CD4-positive, alpha-beta T cell treated with Interleukin-6 for 4 hours (primary cell): ENCODE data around the gene CELF5.

Source experiments
- DNase-seq: peaks from one replicate; pipeline ENCODE4 v3.0.0-alpha.2; 2020; ENCODE audit warnings: mixed read lengths

Gene CELF5

GRCh38 chr19:3248728-3249326 lies 24.4 kb downstream of the CELF5 start:
- no peak for DNase-seq

- DNase-seq, result no peak
Observed at GRCh38 chr19:3249408-3249807, 24.9 kb downstream of the CELF5 start.

GRCh38 chr19:3250675-3251074 lies 26.2 kb downstream of the CELF5 start:
- DNase-seq, result peak; percentile 47

- DNase-seq, result no peak
Observed at GRCh38 chr19:3251229-3251628, 26.8 kb downstream of the CELF5 start.

GRCh38 chr19:3252650-3253049 lies 28.2 kb downstream of the CELF5 start:
- DNase-seq, result no peak

- DNase-seq, result no peak
Observed at GRCh38 chr19:3253270-3253669, 28.8 kb downstream of the CELF5 start.

GRCh38 chr19:3254520-3254919 lies 30.1 kb downstream of the CELF5 start:
- no peak for DNase-seq

GRCh38 chr19:3257071-3257470 lies 32.6 kb downstream of the CELF5 start:
- DNase-seq, result no peak

GRCh38 chr19:3262362-3262761 lies 37.9 kb downstream of the CELF5 start:
- DNase-seq, result no peak

- no peak for DNase-seq
Observed at GRCh38 chr19:3263866-3264265, 39.4 kb downstream of the CELF5 start.

- no peak for DNase-seq
Observed at GRCh38 chr19:3265432-3265831, 41.0 kb downstream of the CELF5 start.

- DNase-seq, result no peak
Observed at GRCh38 chr19:3266092-3266693, 41.7 kb downstream of the CELF5 start.

GRCh38 chr19:3266792-3267514 lies 42.5 kb downstream of the CELF5 start:
- DNase-seq, result no peak

- DNase-seq, result no peak
Observed at GRCh38 chr19:3268326-3268725, 43.9 kb downstream of the CELF5 start.

- no peak for DNase-seq
Observed at GRCh38 chr19:3268763-3269162, 44.3 kb downstream of the CELF5 start.

GRCh38 chr19:3269916-3270671 lies 45.6 kb downstream of the CELF5 start:
- DNase-seq, result no peak

- DNase-seq, result peak; percentile 66
Observed at GRCh38 chr19:3270902-3271301, 46.4 kb downstream of the CELF5 start.

- DNase-seq, result no peak
Observed at GRCh38 chr19:3272401-3272931, 48.0 kb downstream of the CELF5 start.

GRCh38 chr19:3272952-3273351 lies 48.5 kb downstream of the CELF5 start:
- no peak for DNase-seq

- no peak for DNase-seq
Observed at GRCh38 chr19:3274245-3274941, 49.9 kb downstream of the CELF5 start.

- peak; percentile 36 for DNase-seq
Observed at GRCh38 chr19:3274942-3275582, 50.6 kb downstream of the CELF5 start.
